Glutamatergic neuron (in vitro differentiated cells): ENCODE results near the gene TSPAN4. TPM values are rescaled to one million over a fixed set of nuclear protein-coding genes. Genes with fewer than 3 reads are reported as not detected.

Source experiments
- DNase-seq: peaks from one replicate; pipeline ENCODE4 v3.0.0; 2022
- H3K27ac Mint-ChIP-seq: one replicate; pipeline ENCODE4 v1.8.0; 2020; ENCODE audit warnings: mild to moderate bottlenecking, mixed read lengths, inconsistent platforms; ENCODE audit not compliant: unreplicated experiment
- H3K27me3 Mint-ChIP-seq: one replicate; pipeline ENCODE4 v1.8.0; 2020; ENCODE audit warnings: mild to moderate bottlenecking, moderate library complexity, mixed read lengths, inconsistent platforms; ENCODE audit not compliant: unreplicated experiment
- H3K36me3 Mint-ChIP-seq: one replicate; pipeline ENCODE4 v1.8.0; 2020; ENCODE audit warnings: mild to moderate bottlenecking, mixed read lengths, inconsistent platforms; ENCODE audit not compliant: unreplicated experiment
- H3K4me1 Mint-ChIP-seq: one replicate; pipeline ENCODE4 v1.8.0; 2020; ENCODE audit warnings: mild to moderate bottlenecking, low read depth, mixed read lengths, inconsistent platforms; ENCODE audit not compliant: unreplicated experiment
- H3K4me3 Mint-ChIP-seq: one replicate; pipeline ENCODE4 v1.8.0; 2020; ENCODE audit warnings: mild to moderate bottlenecking, mixed read lengths, inconsistent platforms; ENCODE audit not compliant: unreplicated experiment
- H3K9me3 Mint-ChIP-seq: one replicate; pipeline ENCODE4 v1.8.0; 2020; ENCODE audit warnings: mild to moderate bottlenecking, moderate library complexity, mixed read lengths, inconsistent platforms; ENCODE audit not compliant: unreplicated experiment
- CTCF ChIP-seq: fragments of 200-600 bp; sonication (generic); IDR thresholded peaks from one replicate; pipeline ENCODE4 v1.5.0; 2021; ENCODE audit not compliant: partially characterized antibody, unreplicated experiment
- total RNA-seq: library from RNA; stranded (reverse); fragmentation: NEBNext Ultra II Directional; extraction: Animal tissue kit (Norgen Biotek cat#: 25700); gene quantifications from one replicate; pipeline ENCODE4 v1.2.1, GENCODE V29; 2021; ENCODE audit not compliant: unreplicated experiment

Gene TSPAN4
- total RNA-seq, 1 donor from 2014 or later = 82.5 TPM

GRCh38 chr11:828506-829175 lies 14.0 kb upstream of the TSPAN4 start:
- H3K4me3 Mint-ChIP-seq = peak overlapping the region; percentile 71
- H3K4me1 Mint-ChIP-seq = peaks cover 11% of the 10 kb centered on the region
- DNase-seq = peak; percentile 40
- peaks cover 7% of the 10 kb centered on the region for H3K9me3 Mint-ChIP-seq
- no peaks in the 10 kb centered on the region for H3K36me3 Mint-ChIP-seq
- TF ChIP-seq CTCF = no peak
- H3K27me3 Mint-ChIP-seq = peaks cover 14% of the 10 kb centered on the region
- no peak overlapping the region for H3K27ac Mint-ChIP-seq

- Mint-ChIP-seq H3K9me3 (peaks cover 11% of the 10 kb centered on the region), H3K4me1 (peaks cover 11% of the 10 kb centered on the region), H3K36me3 (no peaks in the 10 kb centered on the region), H3K4me3 (peak overlapping the region; percentile 65), H3K27ac (no peak overlapping the region), H3K27me3 (peaks cover 20% of the 10 kb centered on the region)
- peak; percentile 32 for DNase-seq
- TF ChIP-seq CTCF = no peak
Observed at GRCh38 chr11:829176-829846, 13.3 kb upstream of the TSPAN4 start.

- Mint-ChIP-seq H3K4me1 (peaks cover 11% of the 10 kb centered on the region), H3K27me3 (peaks cover 20% of the 10 kb centered on the region), H3K9me3 (peaks cover 11% of the 10 kb centered on the region), H3K27ac (no peak overlapping the region), H3K36me3 (no peaks in the 10 kb centered on the region), H3K4me3 (no peak overlapping the region)
- TF ChIP-seq CTCF = no peak
- DNase-seq = no peak
Observed at GRCh38 chr11:829847-830294, 12.8 kb upstream of the TSPAN4 start.

GRCh38 chr11:830295-831117 lies 12.1 kb upstream of the TSPAN4 start:
- TF ChIP-seq CTCF = no peak
- peaks cover 11% of the 10 kb centered on the region for H3K4me1 Mint-ChIP-seq
- H3K9me3 Mint-ChIP-seq = peaks cover 11% of the 10 kb centered on the region
- no peaks in the 10 kb centered on the region for H3K36me3 Mint-ChIP-seq
- H3K27me3 Mint-ChIP-seq = peaks cover 18% of the 10 kb centered on the region
- H3K27ac Mint-ChIP-seq = no peak overlapping the region
- peak; percentile 90 for DNase-seq
- peak overlapping the region; percentile 42 for H3K4me3 Mint-ChIP-seq
